Chondrocyte (in vitro differentiated cells): Measurements from ENCODE around the gene XXYLT1. TPM values are rescaled to one million over a fixed set of nuclear protein-coding genes. Genes with fewer than 3 reads are reported as not detected.

Source experiments
- DNase-seq: peaks from one replicate; pipeline ENCODE4 v3.0.0; 2021; ENCODE audit warnings: mixed read lengths, low spot score
- H3K27ac Mint-ChIP-seq: one replicate; pipeline ENCODE4 v1.8.0; 2021; ENCODE audit warnings: mild to moderate bottlenecking, moderate library complexity, mixed read lengths; ENCODE audit not compliant: unreplicated experiment
- H3K27me3 Mint-ChIP-seq: 2 replicates; pipeline ENCODE4 v1.8.0; 2021; ENCODE audit warnings: low read depth, mixed read lengths
- H3K36me3 Mint-ChIP-seq: 2 replicates; pipeline ENCODE4 v1.8.0; 2021; ENCODE audit warnings: low read depth, mixed read lengths
- H3K4me1 Mint-ChIP-seq: 2 replicates; pipeline ENCODE4 v1.8.0; 2021; ENCODE audit warnings: low read depth, mild to moderate bottlenecking, mixed read lengths
- H3K4me3 Mint-ChIP-seq: one replicate; pipeline ENCODE4 v1.8.0; 2021; ENCODE audit warnings: mild to moderate bottlenecking, moderate library complexity, mixed read lengths; ENCODE audit not compliant: unreplicated experiment
- H3K9me3 Mint-ChIP-seq: 2 replicates; pipeline ENCODE4 v1.8.0; 2021; ENCODE audit warnings: low read depth, mixed read lengths
- CTCF ChIP-seq: fragments of 200-600 bp; sonication (generic); IDR thresholded peaks from 2 replicates; pipeline ENCODE4 v1.5.0; 2021; ENCODE audit warnings: antibody characterized with exemption, mild to moderate bottlenecking, moderate library complexity
- total RNA-seq: library from RNA; stranded (reverse); gene quantifications from 3 replicates; pipeline ENCODE4 v1.2.1, GENCODE V29; 2021

XXYLT1 gene
- total RNA-seq, 1 donor from 2014 or later: 32.7 TPM

DNA sequence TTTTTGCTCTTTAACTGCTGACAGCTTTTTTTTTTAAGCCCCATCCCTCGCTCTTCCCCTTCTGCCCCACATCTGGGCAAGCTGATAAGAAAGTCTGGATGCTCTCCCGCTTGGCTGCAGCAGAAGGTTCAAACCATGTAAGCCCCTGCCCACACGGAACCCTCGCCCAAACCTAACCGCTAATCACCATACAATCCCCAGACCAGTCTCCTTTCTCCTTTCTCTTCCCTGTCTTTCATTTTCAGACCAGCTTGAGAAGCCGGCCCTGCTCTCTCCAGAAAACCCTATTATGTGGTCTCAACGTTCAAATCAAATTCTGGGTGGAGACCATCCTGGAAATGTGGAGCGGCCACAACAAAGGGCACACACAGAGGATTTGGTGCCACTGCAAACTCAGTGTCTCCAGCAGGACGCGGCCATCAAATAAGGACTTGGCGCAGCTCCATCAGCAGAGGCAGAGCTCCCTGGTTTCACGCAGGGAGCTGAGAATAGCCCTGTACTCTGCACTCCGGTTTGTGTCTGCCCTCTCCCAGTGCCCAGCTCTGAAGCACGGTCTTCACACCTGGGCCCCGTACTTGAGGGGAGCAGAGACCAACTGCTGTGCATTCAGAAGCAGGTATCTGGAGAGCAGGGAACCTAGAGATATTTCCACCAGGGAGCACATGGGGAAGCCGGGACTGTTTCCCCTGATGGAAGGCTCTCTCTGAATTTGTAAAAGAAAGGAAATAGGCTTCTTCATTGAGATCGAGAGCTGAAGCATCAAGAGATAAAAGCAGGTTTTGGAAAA lies 92.6 kb downstream of the XXYLT1 start:
- no peak overlapping the region for H3K27ac Mint-ChIP-seq
- H3K27me3 Mint-ChIP-seq: no peaks in the 10 kb centered on the region
- peaks cover 11% of the 10 kb centered on the region for H3K36me3 Mint-ChIP-seq
- H3K4me3 Mint-ChIP-seq: no peak overlapping the region
- TF ChIP-seq CTCF: no peak
- H3K4me1 Mint-ChIP-seq: peaks cover 15% of the 10 kb centered on the region
- DNase-seq: no peak
- H3K9me3 Mint-ChIP-seq: no peaks in the 10 kb centered on the region

DNA sequence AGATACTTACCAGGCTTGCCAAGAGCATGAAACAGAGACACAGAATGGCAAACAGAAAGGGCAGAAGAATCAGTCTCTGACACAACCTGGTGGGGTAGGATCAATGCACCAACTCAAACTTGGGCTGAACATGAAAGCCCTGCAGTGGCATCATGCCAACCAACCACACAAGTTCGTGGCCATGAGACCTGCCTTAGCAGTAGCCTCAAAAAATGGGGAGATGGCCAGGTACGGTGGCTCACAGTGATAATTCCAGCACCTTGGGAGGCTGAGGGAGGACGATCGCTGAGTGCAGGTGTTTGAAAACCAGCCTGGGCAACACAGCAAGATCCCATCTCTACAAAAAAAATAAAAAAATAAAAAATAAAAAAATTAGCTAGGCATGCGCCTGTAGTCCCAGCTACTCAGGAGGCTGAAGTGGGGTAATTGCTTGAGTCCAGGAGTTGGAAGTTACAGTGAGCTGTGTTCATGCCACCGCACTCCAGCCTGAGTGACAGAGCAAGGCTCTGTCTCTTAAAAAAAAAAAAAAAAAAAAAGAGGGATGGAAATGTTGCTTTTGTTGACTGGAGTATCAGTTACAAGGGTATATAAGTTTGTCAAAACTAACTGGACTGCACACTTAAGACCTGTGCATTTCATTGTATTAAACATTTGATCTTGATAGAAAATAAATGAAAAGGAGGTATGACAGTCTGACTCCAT lies 93.4 kb downstream of the XXYLT1 start:
- Mint-ChIP-seq H3K27me3 (no peaks in the 10 kb centered on the region), H3K4me1 (peaks cover 14% of the 10 kb centered on the region), H3K36me3 (peaks cover 11% of the 10 kb centered on the region), H3K27ac (no peak overlapping the region), H3K9me3 (no peaks in the 10 kb centered on the region), H3K4me3 (no peak overlapping the region)
- no peak for DNase-seq
- no peak for TF ChIP-seq CTCF

GRCh38 chr3:195176776-195177175 lies 94.2 kb downstream of the XXYLT1 start:
- Mint-ChIP-seq H3K4me1 (peaks cover 14% of the 10 kb centered on the region), H3K36me3 (peaks cover 11% of the 10 kb centered on the region), H3K9me3 (no peaks in the 10 kb centered on the region), H3K27ac (no peak overlapping the region), H3K4me3 (no peak overlapping the region), H3K27me3 (no peaks in the 10 kb centered on the region)
- DNase-seq: no peak
- no peak for TF ChIP-seq CTCF

GRCh38 chr3:195175476-195176337 lies 95.3 kb downstream of the XXYLT1 start:
- H3K9me3 Mint-ChIP-seq: no peaks in the 10 kb centered on the region
- TF ChIP-seq CTCF: no peak
- DNase-seq: no peak
- H3K27me3 Mint-ChIP-seq: no peaks in the 10 kb centered on the region
- no peak overlapping the region for H3K27ac Mint-ChIP-seq
- no peak overlapping the region for H3K4me3 Mint-ChIP-seq
- H3K4me1 Mint-ChIP-seq: peaks cover 24% of the 10 kb centered on the region
- H3K36me3 Mint-ChIP-seq: peaks cover 11% of the 10 kb centered on the region

DNA sequence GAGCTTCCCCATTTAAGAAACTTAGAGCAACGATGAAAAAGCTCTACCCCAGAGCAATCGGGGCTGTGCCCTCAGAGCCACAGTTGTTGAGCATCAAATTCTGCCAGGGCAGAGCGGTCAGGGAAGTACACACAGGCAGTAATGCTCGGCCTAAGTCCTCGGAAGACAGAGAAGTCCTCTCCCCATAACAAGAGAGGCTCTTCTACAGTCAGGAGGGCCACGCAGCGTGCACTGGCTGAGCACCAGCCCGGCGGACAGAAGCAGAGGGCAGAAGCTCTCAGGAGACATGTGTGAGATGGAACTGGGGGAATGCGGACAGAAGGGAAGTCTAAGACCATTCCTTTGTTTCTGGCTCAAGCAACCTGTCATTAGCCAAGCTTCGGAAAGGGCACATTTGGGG lies 95.9 kb downstream of the XXYLT1 start:
- Mint-ChIP-seq H3K27me3 (no peaks in the 10 kb centered on the region), H3K27ac (peak overlapping the region; percentile 33)

More for the DNA sequence above, 95.9 kb downstream of the XXYLT1 start:
- peaks cover 11% of the 10 kb centered on the region for H3K36me3 Mint-ChIP-seq
- peaks cover 26% of the 10 kb centered on the region for H3K4me1 Mint-ChIP-seq
- no peaks in the 10 kb centered on the region for H3K9me3 Mint-ChIP-seq
- DNase-seq: no peak
- H3K4me3 Mint-ChIP-seq: no peak overlapping the region
- no peak for TF ChIP-seq CTCF
